IMR-90 (cell line): ENCODE results near the gene CELA3A. TPM values are rescaled to one million over a fixed set of nuclear protein-coding genes. Genes with fewer than 3 reads are reported as not detected.

ENCODE experiments used
- ATAC-seq: fragments of 200-7000 bp; cut with Tn5 transposase; 2 replicates; pipeline ENCODE4 v1.9.1; 2020; ENCODE audit warnings: low read depth, mild to moderate bottlenecking, moderate library complexity
- BruUV-seq: library from RNA; stranded (reverse); fragments of 400-500 nt; replicated peaks from 2 replicates; lab custom pipeline; 2021; lab: Mats Ljungman, UMichigan
- CTCF ChIA-PET: fragments of 300-600 bp; formaldehyde crosslinking; extraction: SDS; loops from one replicate; lab custom pipeline; 2021; ENCODE audit warnings: antibody characterized with exemption; lab: Yijun Ruan, JAX
- POLR2A ChIA-PET: fragments of 300-600 bp; sonication (Branson Sonifier 250); formaldehyde crosslinking; loops from one replicate; lab custom pipeline; 2022; ENCODE audit warnings: antibody characterized with exemption; ENCODE audit not compliant: unreplicated experiment; lab: Charles Lee
- DNase-seq: peaks from one replicate; pipeline ENCODE4 v3.0.0; 2013
- H2AFZ ChIP-seq: replicated peaks from 2 replicates; pipeline ENCODE3; 2013; ENCODE audit warnings: low read length, mild to moderate bottlenecking; ENCODE audit not compliant: poor library complexity
- H2AK5ac ChIP-seq: 2 replicates; pipeline ENCODE4 v1.6.1; 2013; ENCODE audit warnings: low read depth, low read length, inconsistent platforms
- H2AK9ac ChIP-seq: replicated peaks from 2 replicates; pipeline ENCODE3; 2013; ENCODE audit warnings: mild to moderate bottlenecking, low read depth, low read length, moderate library complexity; ENCODE audit not compliant: poor library complexity
- H2BK120ac ChIP-seq: 2 replicates; pipeline ENCODE4 v1.6.1; 2013; ENCODE audit warnings: low read depth, low read length, inconsistent platforms
- H2BK15ac ChIP-seq: 3 replicates; pipeline ENCODE4 v1.6.1; 2013; ENCODE audit warnings: low read depth, low read length, inconsistent platforms
- H2BK20ac ChIP-seq: 2 replicates; pipeline ENCODE4 v1.6.1; 2013; ENCODE audit warnings: low read depth, mild to moderate bottlenecking, inconsistent platforms, low read length, moderate library complexity
- H2BK5ac ChIP-seq: 2 replicates; pipeline ENCODE4 v1.6.1; 2013; ENCODE audit warnings: mild to moderate bottlenecking, low read depth, low read length, inconsistent platforms; ENCODE audit not compliant: poor library complexity, severe bottlenecking
- H3K14ac ChIP-seq: replicated peaks from 2 replicates; pipeline ENCODE4 v1.6.1; 2013; ENCODE audit warnings: low read depth, low read length, inconsistent platforms
- H3K18ac ChIP-seq: 2 replicates; pipeline ENCODE4 v1.6.1; 2013; ENCODE audit warnings: low read depth, low read length, control low read depth
- H3K23ac ChIP-seq: 2 replicates; pipeline ENCODE4 v1.6.1; 2013; ENCODE audit warnings: low read depth, low read length, inconsistent platforms
- H3K27ac ChIP-seq: 2 replicates; pipeline ENCODE4 v1.5.1; 2013; ENCODE audit warnings: mild to moderate bottlenecking, control low read depth, low read length; ENCODE audit not compliant: insufficient read depth
- H3K27me3 ChIP-seq: 2 replicates; pipeline ENCODE4 v1.6.1; 2013; ENCODE audit warnings: low read length; ENCODE audit not compliant: control insufficient read depth, insufficient read depth
- H3K36me3 ChIP-seq: 2 replicates; pipeline ENCODE4 v1.6.1; 2013; ENCODE audit warnings: low read length, mixed read lengths; ENCODE audit not compliant: control insufficient read depth, insufficient read depth
- H3K4ac ChIP-seq: 2 replicates; pipeline ENCODE4 v1.6.1; 2013; ENCODE audit warnings: low read depth, low read length, inconsistent platforms
- H3K4me1 ChIP-seq: 2 replicates; pipeline ENCODE4 v1.6.1; 2013; ENCODE audit warnings: low read length, mixed read lengths; ENCODE audit not compliant: control insufficient read depth, insufficient read depth
- H3K4me2 ChIP-seq: 2 replicates; pipeline ENCODE4 v1.6.1; 2013; ENCODE audit warnings: low read depth, mild to moderate bottlenecking, control low read depth, low read length, moderate library complexity
- H3K4me3 ChIP-seq: 2 replicates; pipeline ENCODE4 v1.5.1; 2013; ENCODE audit warnings: low read depth, mild to moderate bottlenecking, control low read depth, low read length, moderate library complexity; ENCODE audit not compliant: insufficient read depth
- H3K56ac ChIP-seq: 2 replicates; pipeline ENCODE4 v1.6.1; 2013; ENCODE audit warnings: low read length, inconsistent platforms; ENCODE audit not compliant: insufficient read depth; ENCODE audit errors: extremely low read depth
- H3K79me1 ChIP-seq, 2 experiments: 2 replicates each; pipeline ENCODE4 v1.6.1; 2013; ENCODE audit warnings: low read length in 2 of 2, inconsistent platforms in 1 of 2, low read depth in 1 of 2
- H3K9ac ChIP-seq: 2 replicates; pipeline ENCODE4 v1.6.1; 2013; ENCODE audit warnings: low read depth, low read length, control low read depth
- H3K9me1 ChIP-seq: 2 replicates; pipeline ENCODE4 v1.6.1; 2013; ENCODE audit warnings: low read length, inconsistent platforms; ENCODE audit not compliant: insufficient read depth
- H3K9me3 ChIP-seq: 2 replicates; pipeline ENCODE4 v1.6.1; 2013; ENCODE audit warnings: low read length; ENCODE audit not compliant: control insufficient read depth, insufficient read depth
- H4K20me1 ChIP-seq: 2 replicates; pipeline ENCODE4 v1.6.1; 2013; ENCODE audit warnings: low read length, inconsistent platforms; ENCODE audit not compliant: insufficient read depth
- H4K5ac ChIP-seq: 2 replicates; pipeline ENCODE4 v1.6.1; 2013; ENCODE audit warnings: mild to moderate bottlenecking, low read depth, low read length, control low read depth
- H4K8ac ChIP-seq, 2 experiments: 2 replicates each; pipeline ENCODE4 v1.6.1; 2013; ENCODE audit warnings: low read depth in 2 of 2, low read length in 2 of 2, control low read depth in 1 of 2, inconsistent platforms in 1 of 2
- H4K91ac ChIP-seq: 2 replicates; pipeline ENCODE4 v1.6.1; 2013; ENCODE audit warnings: low read depth, low read length, inconsistent platforms; ENCODE audit not compliant: insufficient read depth
- BHLHE40 ChIP-seq: fragments of 150-350 bp; IDR thresholded peaks from 2 replicates; pipeline ENCODE4 v1.6.1; 2016; ENCODE audit warnings: mild to moderate bottlenecking, low read depth, low read length
- CEBPB ChIP-seq: IDR thresholded peaks from 2 replicates; pipeline ENCODE4 v1.6.1; 2012; ENCODE audit warnings: low read depth, low read length, improper control_type of control experiment
- CHD1 ChIP-seq: IDR thresholded peaks from 2 replicates; pipeline ENCODE4 v1.6.1; 2012; ENCODE audit warnings: low read depth, low read length, improper control_type of control experiment
- FOS ChIP-seq: fragments of 150-350 bp; IDR thresholded peaks from 2 replicates; pipeline ENCODE4 v1.6.1; 2016; ENCODE audit warnings: low read depth, low read length
- MAFK ChIP-seq: IDR thresholded peaks from 2 replicates; pipeline ENCODE4 v1.6.1; 2012; ENCODE audit warnings: low read depth, low read length, improper control_type of control experiment
- MAZ ChIP-seq: IDR thresholded peaks from 2 replicates; pipeline ENCODE4 v1.6.1; 2012; ENCODE audit warnings: low read depth, mild to moderate bottlenecking, low read length, improper control_type of control experiment, moderate library complexity, borderline replicate concordance
- MXI1 ChIP-seq: IDR thresholded peaks from 2 replicates; pipeline ENCODE4 v1.6.1; 2012; ENCODE audit warnings: low read depth, mild to moderate bottlenecking, low read length, moderate library complexity, borderline replicate concordance
- NFE2L2 ChIP-seq: fragments of 150-350 bp; IDR thresholded peaks from 2 replicates; pipeline ENCODE4 v1.6.1; 2016; ENCODE audit warnings: low read depth, mild to moderate bottlenecking, low read length
- POLR2A ChIP-seq: IDR thresholded peaks from 2 replicates; pipeline ENCODE4 v1.6.1; 2012; ENCODE audit warnings: mild to moderate bottlenecking, low read depth, low read length
- RAD21 ChIP-seq: IDR thresholded peaks from 2 replicates; pipeline ENCODE4 v1.6.1; 2012; ENCODE audit warnings: low read length, improper control_type of control experiment
- RCOR1 ChIP-seq: IDR thresholded peaks from 2 replicates; pipeline ENCODE4 v1.6.1; 2012; ENCODE audit warnings: mild to moderate bottlenecking, low read length, improper control_type of control experiment; ENCODE audit not compliant: insufficient replicate concordance
- RFX5 ChIP-seq: IDR thresholded peaks from 2 replicates; pipeline ENCODE4 v1.8.0; 2012; ENCODE audit warnings: low read depth, mild to moderate bottlenecking, low read length, moderate library complexity
- SMC3 ChIP-seq: fragments of 150-350 bp; IDR thresholded peaks from 2 replicates; pipeline ENCODE4 v1.6.1; 2016; ENCODE audit warnings: low read depth, mild to moderate bottlenecking, antibody characterized with exemption, low read length, moderate library complexity
- WGBS, 2 experiments: methylation state at CpG; one replicate each; pipeline versions ENCODE4 v1.1.5 to v1.1.7; 2013; ENCODE audit warnings: missing lambda C conversion rate in 2 of 2; ENCODE audit not compliant: insufficient read length in 1 of 2; ENCODE audit errors: extremely low coverage in 2 of 2; 5-methylcytosine and 5-hydroxymethylcytosine counted together
- dilution Hi-C: fragments of 300-500 bp; cut with HindIII; formaldehyde crosslinking; loops from one replicate; pipeline ENCODE4 v1.14.3; 2018; ENCODE audit warnings: low sequenced_read_pairs; ENCODE audit not compliant: unreplicated experiment
- in situ Hi-C: fragments of 300-500 bp; cut with MboI; formaldehyde crosslinking; loops from 3 replicates; pipeline ENCODE4 v1.14.3; 2019; ENCODE audit warnings: low sequenced_read_pairs, inconsistent platforms, mixed read lengths
- intact Hi-C: fragments of 100-400 bp; cut with micrococcal nuclease; formaldehyde crosslinking; loops from 2 replicates; pipeline ENCODE4 v1.10.0; 2022
- polyA plus RNA-seq, 3 experiments: library from polyadenylated mRNA; depleted of rRNA; stranded (reverse); fragments of >200 nt; gene quantifications; 2 replicates each; pipeline ENCODE4 v1.2.3, GENCODE V29; 2012; ENCODE audit warnings: low replicate concordance in 1 of 3
- total RNA-seq: library from RNA; depleted of rRNA; stranded (reverse); fragments of >200 nt; gene quantifications from 2 replicates; pipeline ENCODE4 v1.2.3, GENCODE V29; 2012
- TF ChIP-seq, protein P1 (sequence below): conservative IDR thresholded peaks from 2 replicates; pipeline ENCODE4 v1.5.1; 2012; ENCODE audit warnings: mild to moderate bottlenecking, low read depth, low read length, improper control_type of control experiment
- TF ChIP-seq, protein P2 (sequence below): fragments of 150-350 bp; IDR thresholded peaks from 2 replicates; pipeline ENCODE4 v1.6.1; 2017; ENCODE audit warnings: mild to moderate bottlenecking, antibody characterized with exemption, low read length, low read depth

CELA3A gene
- total and polyA plus RNA-seq, 2 of the 4 experiments (the other 2 are of a cell fraction): not detected

DNA sequence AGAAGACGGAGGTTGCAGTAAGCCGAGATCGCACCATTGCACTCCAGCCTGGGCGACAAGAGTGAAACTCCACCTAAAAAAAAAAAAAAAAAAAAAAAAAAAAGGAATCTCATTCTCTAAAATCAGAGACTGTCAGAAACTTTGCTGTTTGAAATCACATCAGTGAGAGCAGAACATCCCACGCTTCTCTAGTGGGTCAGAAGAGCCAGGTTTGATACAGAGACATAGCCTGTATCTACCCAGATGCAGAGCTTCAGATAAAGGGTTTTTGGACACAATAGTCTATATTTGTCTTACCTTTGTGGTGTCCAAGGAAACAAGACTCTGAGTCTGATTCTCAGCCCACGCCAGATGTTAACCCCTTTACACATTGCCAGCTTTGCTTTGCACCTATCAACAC lies 19.6 kb downstream of the CELA3A start:
- Histone ChIP-seq H2BK15ac (no peak overlapping the region), H3K27ac (no peak overlapping the region), H3K56ac (no peak overlapping the region), H3K9me3 (no peaks in the 10 kb centered on the region), H2BK5ac (no peak overlapping the region), H3K18ac (no peak overlapping the region), H3K36me3 (no peaks in the 10 kb centered on the region), H4K20me1 (peaks cover 3% of the 10 kb centered on the region; the same call in 1 of the 2 replicates), H3K23ac (no peak overlapping the region), H4K8ac (no peak overlapping the region), H2AK5ac (no peak overlapping the region), H2BK20ac (no peak overlapping the region), H2BK120ac (no peak overlapping the region), H4K5ac (no peak overlapping the region), H3K9me1 (peaks cover 14% of the 10 kb centered on the region), H3K4me1 (peaks cover 4% of the 10 kb centered on the region), H3K27me3 (no peaks in the 10 kb centered on the region), H2AFZ (no peak overlapping the region), H3K4me3 (no peak overlapping the region), H3K4me2 (no peak overlapping the region), H3K79me1 (peaks cover 0 to 18% of the 10 kb centered on the region in 2 experiments; a peak in 2 of 4 replicates), H3K9ac (no peak overlapping the region), H3K14ac (no peak overlapping the region), H4K91ac (no peak overlapping the region), H2AK9ac (no peak overlapping the region), H3K4ac (no peak overlapping the region)
- no peak for DNase-seq
- TF ChIP-seq, protein P1, sequence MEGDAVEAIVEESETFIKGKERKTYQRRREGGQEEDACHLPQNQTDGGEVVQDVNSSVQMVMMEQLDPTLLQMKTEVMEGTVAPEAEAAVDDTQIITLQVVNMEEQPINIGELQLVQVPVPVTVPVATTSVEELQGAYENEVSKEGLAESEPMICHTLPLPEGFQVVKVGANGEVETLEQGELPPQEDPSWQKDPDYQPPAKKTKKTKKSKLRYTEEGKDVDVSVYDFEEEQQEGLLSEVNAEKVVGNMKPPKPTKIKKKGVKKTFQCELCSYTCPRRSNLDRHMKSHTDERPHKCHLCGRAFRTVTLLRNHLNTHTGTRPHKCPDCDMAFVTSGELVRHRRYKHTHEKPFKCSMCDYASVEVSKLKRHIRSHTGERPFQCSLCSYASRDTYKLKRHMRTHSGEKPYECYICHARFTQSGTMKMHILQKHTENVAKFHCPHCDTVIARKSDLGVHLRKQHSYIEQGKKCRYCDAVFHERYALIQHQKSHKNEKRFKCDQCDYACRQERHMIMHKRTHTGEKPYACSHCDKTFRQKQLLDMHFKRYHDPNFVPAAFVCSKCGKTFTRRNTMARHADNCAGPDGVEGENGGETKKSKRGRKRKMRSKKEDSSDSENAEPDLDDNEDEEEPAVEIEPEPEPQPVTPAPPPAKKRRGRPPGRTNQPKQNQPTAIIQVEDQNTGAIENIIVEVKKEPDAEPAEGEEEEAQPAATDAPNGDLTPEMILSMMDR: no peak
- TF ChIP-seq, protein P2, sequence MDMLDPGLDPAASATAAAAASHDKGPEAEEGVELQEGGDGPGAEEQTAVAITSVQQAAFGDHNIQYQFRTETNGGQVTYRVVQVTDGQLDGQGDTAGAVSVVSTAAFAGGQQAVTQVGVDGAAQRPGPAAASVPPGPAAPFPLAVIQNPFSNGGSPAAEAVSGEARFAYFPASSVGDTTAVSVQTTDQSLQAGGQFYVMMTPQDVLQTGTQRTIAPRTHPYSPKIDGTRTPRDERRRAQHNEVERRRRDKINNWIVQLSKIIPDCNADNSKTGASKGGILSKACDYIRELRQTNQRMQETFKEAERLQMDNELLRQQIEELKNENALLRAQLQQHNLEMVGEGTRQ: no peak
- TF ChIP-seq MAZ (no peak), BHLHE40 (no peak), MAFK (no peak), NFE2L2 (no peak), POLR2A (no peak), RAD21 (no peak), RFX5 (no peak), SMC3 (no peak), RCOR1 (no peak), FOS (no peak), CHD1 (no peak), MXI1 (no peak), CEBPB (no peak)
- dilution Hi-C loops (no loop called here), in situ Hi-C loops (no loop called here), intact Hi-C loops (loop anchor here (10.0 kb wide), 1 partner anchor 394 kb away; no protein-coding TSS in a partner anchor)
- POLR2A ChIA-PET: no interaction called here
- no CpG with 5 or more reads among the region's 6 CpGs for WGBS, 2 experiments
- CTCF ChIA-PET: no interaction called here
- no peak for ATAC-seq
- BruUV-seq: no TSS peak
